Mucosa of stomach (tissue), 1 donor: ENCODE data around the gene HOTAIR.

ENCODE experiments used
- H3K27me3 ChIP-seq: one replicate; pipeline ENCODE4 v1.7.0; 2013; ENCODE audit warnings: mild to moderate bottlenecking, low read length; ENCODE audit not compliant: control insufficient read depth, insufficient read depth
- H3K36me3 ChIP-seq: one replicate; pipeline ENCODE4 v1.7.0; 2013; ENCODE audit warnings: low read length; ENCODE audit not compliant: control insufficient read depth, insufficient read depth
- H3K4me1 ChIP-seq: one replicate; pipeline ENCODE4 v1.7.0; 2013; ENCODE audit warnings: mild to moderate bottlenecking, low read length; ENCODE audit not compliant: control insufficient read depth, insufficient read depth
- H3K4me3 ChIP-seq: one replicate; pipeline ENCODE4 v1.7.0; 2013; ENCODE audit warnings: low read length
- H3K9ac ChIP-seq: one replicate; pipeline ENCODE4 v1.7.0; 2013; ENCODE audit warnings: mild to moderate bottlenecking, low read length, moderate library complexity
- H3K9me3 ChIP-seq: one replicate; pipeline ENCODE4 v1.7.0; 2013; ENCODE audit warnings: mild to moderate bottlenecking, low read length, moderate library complexity; ENCODE audit not compliant: control insufficient read depth
- donor health status: Pancreatic carcinoma.

Gene HOTAIR

DNA sequence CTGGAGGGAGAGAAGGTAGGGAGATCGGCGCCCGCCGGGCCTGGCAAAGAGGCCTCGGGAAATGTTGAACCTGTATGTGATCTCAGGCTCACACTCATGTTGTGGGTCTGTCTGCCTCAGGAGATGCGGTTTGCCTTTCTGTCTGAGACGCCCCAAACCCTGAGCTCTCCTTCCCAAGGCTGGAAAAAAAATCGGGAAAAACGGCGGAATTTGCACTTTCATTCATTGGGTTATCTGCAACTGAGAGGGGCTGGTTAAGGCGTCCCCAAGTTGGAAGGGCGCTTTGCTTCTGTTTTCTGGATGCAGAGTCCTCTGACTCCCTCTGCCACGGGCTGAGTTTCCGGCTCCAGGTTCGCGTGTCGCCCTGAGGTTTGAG is 20.2 kb upstream of the HOTAIR start:
- Histone ChIP-seq H3K27me3 (peaks cover 98% of the 10 kb centered on the region), H3K4me3 (no peak overlapping the region), H3K9me3 (no peaks in the 10 kb centered on the region), H3K36me3 (no peaks in the 10 kb centered on the region), H3K9ac (no peak overlapping the region), H3K4me1 (peaks cover 30% of the 10 kb centered on the region)

DNA sequence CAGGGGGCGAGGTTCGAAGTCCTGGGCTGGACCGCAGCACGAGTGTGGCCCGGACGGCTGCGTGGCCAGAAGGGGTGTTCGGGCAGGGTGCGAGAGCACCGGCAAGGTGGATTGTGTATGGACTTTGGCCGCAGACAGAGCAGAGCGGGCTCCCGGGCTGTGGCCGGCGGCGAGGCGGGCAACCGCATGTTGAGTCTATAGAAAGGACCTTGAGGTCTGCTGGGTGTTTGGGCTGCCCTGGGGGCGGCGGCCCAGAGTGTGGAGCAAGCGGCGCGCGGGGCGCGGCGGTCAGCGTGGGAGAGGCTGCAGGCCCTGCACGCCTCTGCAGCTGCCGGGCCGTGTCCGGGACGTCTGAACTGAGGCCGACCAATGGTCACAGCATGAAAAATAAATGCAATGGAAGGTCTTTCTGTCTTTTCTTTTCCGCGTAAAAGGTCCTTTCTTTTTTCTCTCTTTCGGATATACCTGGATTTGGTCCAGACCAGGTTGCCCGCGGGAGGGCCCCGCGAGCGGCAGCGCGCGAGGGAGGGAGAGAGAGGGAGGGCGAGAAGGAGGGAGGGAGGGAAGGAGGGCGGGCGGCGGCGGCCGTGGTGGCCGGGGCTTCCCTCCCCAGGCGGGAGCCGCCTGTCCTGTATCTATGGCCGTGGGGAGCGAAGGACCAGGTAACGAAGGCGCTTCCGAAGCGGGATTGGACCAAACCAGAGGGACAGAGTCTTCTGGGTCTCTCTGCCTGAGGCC is 19.7 kb upstream of the HOTAIR start:
- peaks cover 25% of the 10 kb centered on the region for H3K4me1 ChIP-seq
- no peak overlapping the region for H3K4me3 ChIP-seq
- peaks cover 98% of the 10 kb centered on the region for H3K27me3 ChIP-seq

DNA sequence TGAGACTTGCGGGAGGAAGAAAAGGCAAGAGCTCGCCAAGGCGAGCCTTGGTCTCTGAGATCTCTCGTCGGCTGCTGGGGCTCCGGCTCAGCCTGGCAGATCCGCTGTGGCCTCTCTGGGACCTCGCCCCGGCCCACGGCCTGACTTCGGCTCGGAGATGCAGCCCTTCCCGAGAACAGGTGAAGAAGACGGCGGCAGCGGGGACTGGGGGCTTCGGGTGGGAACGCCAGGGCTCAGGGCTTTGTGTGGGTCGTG is 19.2 kb upstream of the HOTAIR start:
- Histone ChIP-seq H3K4me3 (no peak overlapping the region), H3K9me3 (no peaks in the 10 kb centered on the region), H3K4me1 (peaks cover 24% of the 10 kb centered on the region), H3K9ac (no peak overlapping the region), H3K36me3 (no peaks in the 10 kb centered on the region), H3K27me3 (peaks cover 100% of the 10 kb centered on the region)

More for the DNA sequence above, 19.7 kb upstream of the HOTAIR start:
- Histone ChIP-seq H3K36me3 (no peaks in the 10 kb centered on the region), H3K9me3 (no peaks in the 10 kb centered on the region), H3K9ac (no peak overlapping the region)

DNA sequence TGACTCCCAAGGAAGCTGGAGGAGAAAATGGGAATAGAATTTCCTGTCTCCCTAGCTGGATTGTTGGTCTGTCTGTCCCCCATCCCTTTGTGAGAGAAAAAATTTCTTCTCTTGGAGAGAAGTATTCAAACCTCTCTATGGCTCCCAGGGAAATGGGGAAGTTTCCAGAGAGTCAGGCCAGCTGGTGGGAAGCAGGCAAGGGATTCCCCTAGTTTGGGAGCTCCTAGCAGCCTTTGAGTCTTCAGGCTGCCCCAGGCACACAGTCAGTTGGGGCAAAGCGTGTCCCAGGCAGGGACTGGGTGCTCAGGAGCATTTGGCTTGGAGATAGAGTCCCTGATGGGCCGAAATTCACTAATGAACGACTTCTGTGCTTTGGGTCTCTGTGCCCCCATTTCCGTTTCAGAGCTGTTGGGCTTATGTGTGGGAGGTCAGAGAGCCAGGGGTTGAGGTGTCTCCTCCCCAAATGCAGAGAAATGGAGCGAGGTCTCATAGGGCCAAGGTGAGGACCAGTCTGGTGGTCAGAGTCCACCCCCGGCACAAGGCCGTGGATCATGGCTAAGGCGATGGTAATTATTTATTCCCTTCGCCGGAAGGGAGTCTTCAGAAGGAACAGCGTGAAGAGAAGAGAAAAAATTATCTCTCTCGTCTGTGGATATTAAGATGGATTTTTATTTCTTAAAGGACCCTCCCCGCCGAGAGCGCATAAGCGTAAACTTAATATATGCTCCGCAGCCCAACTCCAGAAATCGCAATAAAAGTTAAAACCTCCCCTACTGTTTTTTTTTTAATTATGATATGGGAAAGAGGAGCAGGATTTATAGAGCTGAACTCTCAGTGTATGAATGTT is 18.6 kb upstream of the HOTAIR start:
- H3K4me3 ChIP-seq, result no peak overlapping the region
- H3K9me3 ChIP-seq, result no peaks in the 10 kb centered on the region
- no peak overlapping the region for H3K9ac ChIP-seq
- H3K27me3 ChIP-seq, result peaks cover 100% of the 10 kb centered on the region
- H3K4me1 ChIP-seq, result peaks cover 24% of the 10 kb centered on the region
- no peaks in the 10 kb centered on the region for H3K36me3 ChIP-seq

DNA sequence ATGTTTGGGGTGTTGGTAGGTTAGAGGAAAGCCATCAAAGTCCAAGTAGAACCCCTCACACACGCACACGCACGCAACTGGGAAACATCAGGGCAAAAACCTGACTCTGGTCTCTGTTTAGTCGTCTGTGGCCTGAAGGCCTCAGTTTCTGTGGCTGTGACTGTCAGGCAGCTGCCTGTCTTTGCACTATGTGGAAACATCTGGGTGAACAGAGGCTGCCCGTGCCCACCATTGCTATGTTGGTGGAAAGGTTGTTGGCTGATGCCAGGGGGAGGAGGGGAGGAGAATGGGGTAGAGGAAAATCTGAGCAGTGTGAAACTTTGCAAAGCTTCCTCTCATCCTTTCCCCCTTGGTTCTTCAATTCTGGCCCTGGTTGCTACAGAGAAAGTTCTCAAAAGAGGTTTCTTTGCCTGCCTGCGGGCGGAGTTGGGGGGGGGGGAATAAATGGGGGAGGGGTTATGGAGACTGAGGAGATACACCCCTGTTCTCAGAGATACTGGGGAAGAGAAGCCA is 17.7 kb upstream of the HOTAIR start:
- no peak overlapping the region for H3K9ac ChIP-seq
- no peaks in the 10 kb centered on the region for H3K36me3 ChIP-seq
- no peak overlapping the region for H3K4me3 ChIP-seq
- peaks cover 24% of the 10 kb centered on the region for H3K4me1 ChIP-seq
- no peaks in the 10 kb centered on the region for H3K9me3 ChIP-seq
- H3K27me3 ChIP-seq, result peaks cover 100% of the 10 kb centered on the region

DNA sequence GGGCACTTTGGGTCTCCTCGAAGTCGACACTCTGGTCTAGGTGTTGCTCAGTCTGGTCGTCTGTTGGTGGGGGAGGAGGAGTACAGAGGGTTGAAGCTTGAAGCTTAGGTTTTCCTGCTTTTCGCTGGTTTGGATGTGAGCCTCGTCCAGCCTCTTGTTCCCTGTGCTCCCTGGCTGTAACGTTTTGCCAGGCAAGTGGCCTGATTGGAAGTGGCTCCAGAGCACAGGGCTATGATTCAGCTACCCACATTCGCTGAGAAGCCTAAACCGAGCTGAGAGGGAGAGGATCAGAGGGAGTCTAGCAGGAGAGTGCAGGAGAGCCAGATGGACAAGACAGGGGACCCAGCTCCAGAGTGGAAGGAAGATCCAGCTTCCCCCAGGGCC is 16.3 kb upstream of the HOTAIR start:
- H3K4me1 ChIP-seq, result peaks cover 23% of the 10 kb centered on the region
- no peaks in the 10 kb centered on the region for H3K36me3 ChIP-seq
- no peak overlapping the region for H3K4me3 ChIP-seq
- no peak overlapping the region for H3K9ac ChIP-seq
- H3K9me3 ChIP-seq, result no peaks in the 10 kb centered on the region
- H3K27me3 ChIP-seq, result peaks cover 100% of the 10 kb centered on the region

DNA sequence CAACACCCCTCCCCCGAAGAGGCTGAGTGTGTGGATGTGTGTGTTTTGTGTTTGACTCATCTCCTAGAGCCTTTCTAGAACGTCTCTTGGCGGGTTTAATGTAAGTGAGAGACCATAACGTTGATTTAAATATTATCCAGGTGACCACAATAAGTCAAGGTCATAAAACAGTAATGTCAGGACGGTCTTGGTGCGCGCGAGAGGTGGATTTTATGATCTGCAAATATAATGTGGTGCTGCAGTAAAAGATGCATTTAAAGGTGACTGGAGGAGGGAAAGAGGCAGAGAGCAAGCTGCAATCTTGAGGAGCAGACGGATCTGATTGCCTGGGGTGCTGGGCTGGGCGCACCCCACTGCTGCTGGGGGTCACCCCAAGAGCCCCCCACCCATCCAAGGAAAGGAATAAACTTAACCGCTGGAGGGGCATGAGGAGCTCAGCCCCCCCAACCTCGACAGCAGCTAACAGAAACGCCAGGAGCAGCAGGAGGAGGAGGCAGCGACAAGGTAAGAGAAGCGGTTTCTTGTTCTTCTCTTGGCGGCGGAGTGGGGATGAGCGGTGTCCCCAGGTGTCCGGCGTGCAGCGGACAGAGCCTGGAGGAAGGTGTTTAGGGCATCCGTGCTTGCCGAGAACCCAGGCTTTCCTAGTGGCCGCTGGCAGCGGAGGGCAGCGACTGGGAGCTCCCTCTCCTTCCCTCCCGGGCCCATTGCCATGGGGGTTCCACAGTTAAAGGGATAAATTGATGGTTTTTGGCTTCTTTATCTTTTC is 15.7 kb upstream of the HOTAIR start:
- Histone ChIP-seq H3K9me3 (no peaks in the 10 kb centered on the region), H3K4me3 (no peak overlapping the region), H3K4me1 (peaks cover 23% of the 10 kb centered on the region), H3K36me3 (no peaks in the 10 kb centered on the region), H3K27me3 (peaks cover 100% of the 10 kb centered on the region), H3K9ac (no peak overlapping the region)

DNA sequence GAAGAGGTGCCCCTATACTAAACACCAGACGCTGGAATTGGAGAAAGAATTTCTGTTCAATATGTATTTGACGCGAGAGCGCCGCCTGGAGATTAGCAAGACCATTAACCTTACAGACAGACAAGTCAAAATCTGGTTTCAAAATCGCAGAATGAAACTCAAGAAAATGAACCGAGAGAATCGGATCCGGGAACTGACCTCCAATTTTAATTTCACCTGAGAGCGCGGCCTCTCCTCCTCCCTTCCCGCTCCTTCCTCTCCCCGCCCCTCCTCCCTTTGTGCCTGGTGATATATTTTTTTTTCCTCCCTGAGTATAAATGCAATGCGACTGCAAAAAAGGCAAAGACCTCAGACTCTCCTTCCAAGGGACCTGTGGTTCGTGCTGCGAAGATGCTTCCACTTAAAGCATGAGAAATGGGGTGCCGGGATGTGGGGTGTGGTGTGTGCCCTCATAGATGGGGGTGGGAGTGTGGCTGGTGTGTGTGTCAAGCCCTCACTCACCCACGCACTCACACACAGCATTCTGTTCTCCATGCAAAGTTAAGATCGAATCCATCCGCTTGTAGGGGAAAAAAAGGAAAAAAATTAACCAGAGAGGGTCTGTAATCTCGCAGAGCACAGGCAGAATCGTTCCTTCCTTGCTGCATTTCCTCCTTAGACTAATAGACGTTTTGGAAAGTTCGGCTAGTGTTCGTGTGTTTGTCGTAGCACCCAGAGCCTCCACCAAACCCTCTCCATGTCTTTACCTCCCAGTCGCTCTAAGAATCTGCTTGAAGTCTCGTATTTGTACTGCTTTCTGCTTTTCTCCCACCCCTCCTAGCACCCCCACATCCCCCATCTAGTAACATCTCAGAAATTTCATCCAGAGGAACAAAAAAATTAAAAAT is 14.7 kb upstream of the HOTAIR start:
- Histone ChIP-seq H3K9me3 (no peaks in the 10 kb centered on the region), H3K27me3 (peaks cover 98% of the 10 kb centered on the region), H3K4me1 (peaks cover 21% of the 10 kb centered on the region), H3K36me3 (no peaks in the 10 kb centered on the region), H3K4me3 (no peak overlapping the region), H3K9ac (no peak overlapping the region)

DNA sequence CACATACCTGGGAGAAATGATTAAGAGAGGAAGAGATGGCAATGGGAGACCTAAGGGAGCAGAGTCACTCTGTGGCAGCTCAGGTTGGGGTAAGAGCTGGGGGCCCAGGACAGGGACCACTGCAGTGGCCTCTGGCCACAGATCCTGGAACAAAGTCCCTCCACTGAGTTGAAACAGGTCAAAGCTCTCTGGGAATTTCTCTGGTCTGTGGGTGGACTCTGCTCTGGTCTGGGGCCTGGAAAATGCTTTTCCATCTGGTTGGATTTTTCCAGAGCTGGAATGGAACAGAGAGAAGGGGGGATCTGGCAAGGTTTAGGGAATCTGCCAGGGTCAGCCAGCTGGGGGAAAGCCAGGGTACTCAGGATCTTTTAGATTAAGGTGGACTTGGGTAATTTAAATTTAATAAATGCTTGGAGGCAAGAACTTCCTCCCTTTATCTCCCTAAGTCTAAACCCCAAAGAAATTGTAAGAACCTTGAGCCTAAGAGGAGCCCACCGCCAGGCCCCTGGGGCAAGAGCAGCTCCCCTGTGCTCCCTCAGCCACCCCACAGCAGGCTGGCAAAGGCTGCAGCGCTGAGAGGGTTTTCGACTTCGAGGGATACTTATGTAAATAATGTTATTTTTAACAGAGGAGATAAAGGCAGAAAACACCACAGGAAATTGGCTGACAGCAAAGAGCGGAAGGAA is 13.9 kb upstream of the HOTAIR start:
- H3K9ac ChIP-seq, result no peak overlapping the region

DNA sequence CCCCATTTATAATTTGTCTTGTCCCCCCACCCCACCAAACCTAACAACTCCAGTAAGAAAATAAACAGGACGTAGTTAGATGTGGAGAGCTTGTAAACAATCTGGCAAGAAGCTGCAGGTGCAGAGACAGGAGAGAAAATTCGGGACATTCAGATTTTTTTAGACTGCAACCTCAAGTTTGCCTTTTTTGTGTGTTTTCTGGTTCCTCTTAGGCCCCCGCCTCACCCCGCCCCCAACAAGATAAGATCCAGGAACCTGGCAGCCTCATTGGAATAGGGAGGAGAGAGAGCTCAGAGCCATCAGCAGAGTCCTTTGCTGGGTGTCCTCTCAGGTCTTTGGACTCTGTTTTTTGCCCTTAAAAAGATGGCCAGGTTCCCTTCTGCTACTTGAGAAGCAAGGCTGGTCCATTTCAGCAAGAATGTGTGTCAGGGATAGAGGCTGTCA is 13.1 kb upstream of the HOTAIR start:
- Histone ChIP-seq H3K9ac (no peak overlapping the region), H3K36me3 (no peaks in the 10 kb centered on the region), H3K4me3 (no peak overlapping the region), H3K27me3 (peaks cover 98% of the 10 kb centered on the region), H3K4me1 (peaks cover 15% of the 10 kb centered on the region), H3K9me3 (no peaks in the 10 kb centered on the region)

More for the DNA sequence above, 13.9 kb upstream of the HOTAIR start:
- no peaks in the 10 kb centered on the region for H3K9me3 ChIP-seq
- H3K36me3 ChIP-seq, result no peaks in the 10 kb centered on the region
- peaks cover 15% of the 10 kb centered on the region for H3K4me1 ChIP-seq
- H3K27me3 ChIP-seq, result peaks cover 98% of the 10 kb centered on the region
- H3K4me3 ChIP-seq, result no peak overlapping the region
